H1 (cell line): ENCODE results near the gene FPR2. TPM values are rescaled to one million over a fixed set of nuclear protein-coding genes. Genes with fewer than 3 reads are reported as not detected.

Source experiments
- CTCF ChIA-PET: fragments of 300-600 bp; sonication (Branson Sonifier 250); formaldehyde crosslinking; loops from one replicate; lab custom pipeline; 2021; ENCODE audit not compliant: partially characterized antibody; lab: Charles Lee
- POLR2A ChIA-PET: fragments of 300-600 bp; sonication (Branson Sonifier 250); formaldehyde crosslinking; loops from one replicate; lab custom pipeline; 2021; ENCODE audit warnings: inconsistent platforms; ENCODE audit not compliant: partially characterized antibody; lab: Charles Lee
- DNase-seq, 2 experiments: peaks; one replicate each; pipeline versions ENCODE4 v3.0.0 to v3.0.0-alpha.2; 2010 to 2022; ENCODE audit warnings: low spot score in 2 of 2, low read depth in 1 of 2, mixed read lengths in 1 of 2
- FAIRE-seq: peaks from 2 replicates; lab custom pipeline; 2011; peaks lifted over from hg19 to GRCh38; lab: Jason Lieb, UNC
- H2AFZ ChIP-seq: 2 replicates; pipeline ENCODE4 v1.8.1; 2012; ENCODE audit warnings: low read length, inconsistent platforms
- H2AK5ac ChIP-seq: 2 replicates; pipeline ENCODE4 v1.6.1; 2013; ENCODE audit warnings: low read depth, low read length
- H2BK120ac ChIP-seq: replicated peaks from 2 replicates; pipeline ENCODE3; 2013; ENCODE audit warnings: low read depth, low read length, inconsistent platforms
- H2BK12ac ChIP-seq: 2 replicates; pipeline ENCODE4 v1.6.1; 2013; ENCODE audit warnings: low read depth, low read length
- H2BK15ac ChIP-seq: 2 replicates; pipeline ENCODE4 v1.6.1; 2013; ENCODE audit warnings: low read length
- H2BK20ac ChIP-seq: 2 replicates; pipeline ENCODE4 v1.6.1; 2013; ENCODE audit warnings: low read length
- H2BK5ac ChIP-seq: 2 replicates; pipeline ENCODE4 v1.6.1; 2013; ENCODE audit warnings: low read depth, low read length
- H3K14ac ChIP-seq: 2 replicates; pipeline ENCODE4 v1.6.1; 2013; ENCODE audit warnings: inconsistent platforms; ENCODE audit not compliant: insufficient read length
- H3K18ac ChIP-seq: 2 replicates; pipeline ENCODE4 v1.6.1; 2013; ENCODE audit warnings: low read length; ENCODE audit errors: extremely low read depth
- H3K23ac ChIP-seq: 2 replicates; pipeline ENCODE4 v1.6.1; 2013; ENCODE audit warnings: inconsistent platforms; ENCODE audit not compliant: insufficient read length
- H3K23me2 ChIP-seq: 2 replicates; pipeline ENCODE4 v1.6.1; 2013; ENCODE audit warnings: low read depth, low read length
- H3K27ac ChIP-seq: 2 replicates; pipeline ENCODE4 v1.6.1; 2011; ENCODE audit warnings: low read depth, low read length, inconsistent platforms
- H3K27me3 ChIP-seq, 4 experiments: replicated peaks in 1 of 4; 1 replicate in 1 of 4; 2 replicates in 3 of 4; pipeline versions ENCODE4 v1.6.1 to v1.8.1; 2011 to 2013; ENCODE audit warnings: low read length in 3 of 4, mild to moderate bottlenecking in 3 of 4, inconsistent platforms in 2 of 4, mixed read lengths in 2 of 4, moderate library complexity in 1 of 4; ENCODE audit not compliant: control insufficient read depth in 3 of 4, insufficient read depth in 3 of 4; ENCODE audit errors: extremely low read depth in 1 of 4
- H3K36me3 ChIP-seq, 4 experiments: 2 replicates each; pipeline versions ENCODE4 v1.6.1 to v1.8.1; 2011 to 2013; ENCODE audit warnings: mild to moderate bottlenecking in 4 of 4, low read length in 3 of 4, moderate library complexity in 2 of 4, control low read depth in 1 of 4, inconsistent platforms in 1 of 4; ENCODE audit not compliant: insufficient read depth in 4 of 4, control insufficient read depth in 2 of 4
- H3K4ac ChIP-seq: replicated peaks from 2 replicates; pipeline ENCODE3; 2013; ENCODE audit warnings: low read length, low read depth, mixed read lengths, inconsistent platforms; ENCODE audit not compliant: insufficient read length
- H3K4me1 ChIP-seq, 4 experiments: replicated peaks in 1 of 4; 1 replicate in 1 of 4; 2 replicates in 3 of 4; pipeline versions ENCODE4 v1.6.1 to v1.8.1; 2011 to 2013; ENCODE audit warnings: low read length in 3 of 4, inconsistent platforms in 2 of 4, mixed read lengths in 1 of 4; ENCODE audit not compliant: insufficient read depth in 4 of 4, control insufficient read depth in 3 of 4
- H3K4me2 ChIP-seq, 2 experiments: 2 replicates each; pipeline versions ENCODE4 v1.6.1 to v1.8.1; 2011 to 2013; ENCODE audit warnings: low read depth in 2 of 2, low read length in 2 of 2, control low read depth in 1 of 2, inconsistent platforms in 1 of 2, mild to moderate bottlenecking in 1 of 2; ENCODE audit not compliant: insufficient read depth in 1 of 2
- H3K4me3 ChIP-seq, 4 experiments: fragments of 200-600, 300-600 bp in 1 of 4; sonication (generic), shearing (Covaris generic), sonication (Bioruptor Twin) in 1 of 4; 2 replicates each; pipeline versions ENCODE4 v1.5.1 to v1.8.1; 2011 to 2016; ENCODE audit warnings: low read length in 4 of 4, low read depth in 3 of 4, control low read depth in 2 of 4, inconsistent platforms in 2 of 4, mild to moderate bottlenecking in 2 of 4, mixed read lengths in 1 of 4, moderate library complexity in 1 of 4; ENCODE audit not compliant: insufficient read depth in 2 of 4; ENCODE audit errors: extremely low read depth in 1 of 4
- H3K56ac ChIP-seq: replicated peaks from 2 replicates; pipeline ENCODE3; 2013; ENCODE audit warnings: low read depth, mild to moderate bottlenecking, mixed read lengths, low read length, inconsistent platforms; ENCODE audit not compliant: insufficient read length
- H3K79me1 ChIP-seq: 2 replicates; pipeline ENCODE4 v1.6.1; 2013; ENCODE audit warnings: low read depth, low read length, control low read depth
- H3K79me2 ChIP-seq, 2 experiments: 2 replicates each; pipeline versions ENCODE4 v1.6.1 to v1.8.1; 2012 to 2013; ENCODE audit warnings: low read length in 2 of 2, mild to moderate bottlenecking in 2 of 2, inconsistent platforms in 1 of 2; ENCODE audit not compliant: insufficient read depth in 2 of 2, control insufficient read depth in 1 of 2
- H3K9ac ChIP-seq, 4 experiments: replicated peaks in 1 of 4; 1 replicate in 1 of 4; 2 replicates in 3 of 4; pipeline versions ENCODE4 v1.6.1 to v1.8.1; 2011 to 2013; ENCODE audit warnings: low read depth in 3 of 4, low read length in 3 of 4, control low read depth in 2 of 4, mild to moderate bottlenecking in 2 of 4, moderate library complexity in 2 of 4, inconsistent platforms in 1 of 4; ENCODE audit errors: extremely low read depth in 1 of 4
- H3K9me3 ChIP-seq, 2 experiments: 2 replicates each; pipeline versions ENCODE4 v1.6.1 to v1.8.1; 2012 to 2013; ENCODE audit warnings: mild to moderate bottlenecking in 2 of 2, moderate library complexity in 2 of 2, control low read depth in 1 of 2, inconsistent platforms in 1 of 2, low read depth in 1 of 2, low read length in 1 of 2, mixed read lengths in 1 of 2; ENCODE audit not compliant: insufficient read depth in 2 of 2
- H4K20me1 ChIP-seq, 2 experiments: replicated peaks in 1 of 2; 2 replicates each; pipeline versions ENCODE3 to v1.8.1; 2011 to 2013; ENCODE audit warnings: inconsistent platforms in 2 of 2, low read length in 2 of 2, mild to moderate bottlenecking in 1 of 2; ENCODE audit not compliant: insufficient read depth in 2 of 2, control insufficient read depth in 1 of 2
- H4K5ac ChIP-seq: 2 replicates; pipeline ENCODE4 v1.6.1; 2013; ENCODE audit warnings: low read length, low read depth, mixed read lengths, inconsistent platforms; ENCODE audit not compliant: insufficient read length
- H4K8ac ChIP-seq: 2 replicates; pipeline ENCODE4 v1.8.0; 2013; ENCODE audit warnings: mild to moderate bottlenecking, moderate library complexity, low read length, inconsistent platforms; ENCODE audit not compliant: insufficient read depth; ENCODE audit errors: extremely low read depth
- H4K91ac ChIP-seq: replicated peaks from 2 replicates; pipeline ENCODE3; 2013; ENCODE audit warnings: low read length, mixed read lengths, inconsistent platforms; ENCODE audit not compliant: insufficient read length
- ATF3 ChIP-seq: IDR thresholded peaks from 2 replicates; pipeline ENCODE4 v1.6.1; 2011; ENCODE audit warnings: low read depth, mild to moderate bottlenecking, low read length; ENCODE audit not compliant: insufficient read depth
- CHD2 ChIP-seq: IDR thresholded peaks from 2 replicates; pipeline ENCODE4 v1.6.1; 2012; ENCODE audit warnings: low read length, improper control_type of control experiment
- CTCF ChIP-seq, 3 experiments: IDR thresholded peaks; 1 replicate in 2 of 3; 2 replicates in 1 of 3; pipeline versions ENCODE4 v1.5.1 to v1.6.1; 2011; ENCODE audit warnings: low read length in 3 of 3, mild to moderate bottlenecking in 3 of 3, inconsistent platforms in 2 of 3, low read depth in 1 of 3, moderate library complexity in 1 of 3; ENCODE audit not compliant: insufficient read depth in 1 of 3; ENCODE audit errors: control extremely low read depth in 1 of 3
- EGR1 ChIP-seq: IDR thresholded peaks from 2 replicates; pipeline ENCODE4 v1.6.1; 2011; ENCODE audit warnings: low read depth, low read length, borderline replicate concordance
- GABPA ChIP-seq: IDR thresholded peaks from 2 replicates; pipeline ENCODE4 v1.6.1; 2011; ENCODE audit warnings: mild to moderate bottlenecking, low read length, moderate library complexity, borderline replicate concordance; ENCODE audit not compliant: insufficient read depth
- KDM4A ChIP-seq: IDR thresholded peaks from one replicate; pipeline ENCODE4 v1.7.1; 2012; ENCODE audit warnings: low read depth, mild to moderate bottlenecking, moderate library complexity, low read length, inconsistent platforms; ENCODE audit not compliant: severe bottlenecking
- POLR2AphosphoS5 ChIP-seq: IDR thresholded peaks from 2 replicates; pipeline ENCODE4 v1.6.1; 2011; ENCODE audit warnings: low read depth, low read length
- POU5F1 ChIP-seq: IDR thresholded peaks from 2 replicates; pipeline ENCODE4 v1.6.1; 2011; ENCODE audit warnings: low read depth, mild to moderate bottlenecking, low read length, moderate library complexity
- SIRT6 ChIP-seq: IDR thresholded peaks from one replicate; pipeline ENCODE4 v1.7.1; 2012; ENCODE audit warnings: low read length, inconsistent platforms
- SIX5 ChIP-seq: IDR thresholded peaks from 2 replicates; pipeline ENCODE4 v1.6.1; 2011; ENCODE audit warnings: mild to moderate bottlenecking, low read depth, low read length
- SP1 ChIP-seq: IDR thresholded peaks from 2 replicates; pipeline ENCODE4 v1.6.1; 2011; ENCODE audit warnings: low read depth, low read length
- ZNF274 ChIP-seq: IDR thresholded peaks from 2 replicates; pipeline ENCODE4 v1.7.0; 2012; ENCODE audit warnings: low read length, borderline replicate concordance; ENCODE audit errors: extremely low read depth
- WGBS, 2 experiments: shearing (Covaris generic) in 1 of 2; methylation state at CpG; one replicate each; pipeline versions ENCODE4 v1.1.6 to v1.1.7; 2013 to 2015; ENCODE audit warnings: low lambda C conversion rate in 2 of 2, mixed read lengths in 2 of 2, inconsistent platforms in 1 of 2, low coverage in 1 of 2, missing lambda C conversion rate in 1 of 2; ENCODE audit not compliant: insufficient replicate concordance in 2 of 2, insufficient coverage in 1 of 2, insufficient read length in 1 of 2; ENCODE audit errors: extremely low coverage in 1 of 2, missing lambda C conversion rate in 1 of 2; 5-methylcytosine and 5-hydroxymethylcytosine counted together
- polyA plus RNA-seq, 7 experiments: library from polyadenylated mRNA; depleted of rRNA in 3 of 7; stranded (reverse) in 5 of 7; unstranded in 2 of 7; fragments of >200 nt in 5 of 7; fragments of 200-250 nt in 2 of 7; gene quantifications; 1 replicate in 5 of 7; 2 replicates in 1 of 7; 4 replicates in 1 of 7; pipeline versions ENCODE4 v1.2.1 to v1.2.3, GENCODE V29; 2011 to 2013; ENCODE audit warnings: missing spikeins in 2 of 7, mixed read lengths in 2 of 7
- total RNA-seq: library from RNA; stranded (reverse); fragmentation: NEBNext Ultra II Directional; extraction: Animal tissue kit (Norgen Biotek cat#: 25700); gene quantifications from 2 replicates; pipeline ENCODE4 v1.2.1, GENCODE V29; 2021

FPR2 gene
- total and polyA plus RNA-seq, 2 of the 8 experiments (the other 6 are each of a cell fraction or from before 2014, with no cell fraction given), result 0.17 TPM; not detected in 1

- Histone ChIP-seq H3K4me3 (no peak overlapping the region), H3K27me3 (peaks cover 9 to 25% (median 17%) of the 10 kb centered on the region in 4 experiments), H3K56ac (no peak overlapping the region), H3K4me2 (no peak overlapping the region), H3K4ac (no peak overlapping the region), H2BK20ac (no peak overlapping the region), H3K23me2 (peaks cover 10% of the 10 kb centered on the region; the same call in 1 of the 2 replicates), H2BK120ac (no peak overlapping the region), H4K20me1 (no peaks in the 10 kb centered on the region), H2BK15ac (no peak overlapping the region), H2AK5ac (no peak overlapping the region), H3K23ac (no peak overlapping the region), H4K91ac (no peak overlapping the region), H4K5ac (no peak overlapping the region), H3K9me3 (no peaks in the 10 kb centered on the region), H4K8ac (no peak overlapping the region), H3K79me2 (no peaks in the 10 kb centered on the region), H3K9ac (no peak overlapping the region), H3K36me3 (no peaks in the 10 kb centered on the region), H2BK5ac (no peak overlapping the region), H2AFZ (no peak overlapping the region), H3K18ac (no peak overlapping the region), H3K27ac (no peak overlapping the region), H3K4me1 (0 out of 7 replicates have a peak, but pooled peaks cover 0 to 2% (median under 1%) of the 10 kb centered on the region in 4 experiments), H3K14ac (no peak overlapping the region), H2BK12ac (no peak overlapping the region), H3K79me1 (no peaks in the 10 kb centered on the region)
- no peak for DNase-seq
- no peak for FAIRE-seq
- 89% methylated on average over 3 of the region's 3 CpGs; no CpG with 5 or more reads in 1 of the 2 experiments for WGBS, 2 experiments
- POLR2A ChIA-PET, result no interaction called here
- CTCF ChIA-PET, result no interaction called here
- TF ChIP-seq CHD2, result no peak
- no peak for TF ChIP-seq SIRT6
- no peak for TF ChIP-seq POU5F1
- no peak for TF ChIP-seq ATF3
- no peak for TF ChIP-seq CTCF (IDR thresholded peaks at IDR 0.05; ENCODE audit: control extremely low read depth in 1 of 3, insufficient read depth in 1 of 3, low read depth in 1 of 3, low read length in 3 of 3)
- no peak for TF ChIP-seq EGR1
- no peak for TF ChIP-seq SIX5
- no peak for TF ChIP-seq ZNF274
- TF ChIP-seq GABPA, result no peak
- TF ChIP-seq POLR2AphosphoS5, result no peak
- TF ChIP-seq SP1, result no peak
- TF ChIP-seq KDM4A, result no peak
These were observed 46.1 kb upstream of the FPR2 start for GRCh38 chr19:51714848-51715247.
